HG02973 (cell line): ENCODE data around the gene PTGDR2.

Experiments
- ATAC-seq: cut with Tn5 transposase; IDR thresholded peaks from one replicate; pipeline ENCODE4 v1.9.1; 2021; ENCODE audit warnings: moderate library complexity; ENCODE audit not compliant: unreplicated experiment

The PTGDR2 gene

DNA sequence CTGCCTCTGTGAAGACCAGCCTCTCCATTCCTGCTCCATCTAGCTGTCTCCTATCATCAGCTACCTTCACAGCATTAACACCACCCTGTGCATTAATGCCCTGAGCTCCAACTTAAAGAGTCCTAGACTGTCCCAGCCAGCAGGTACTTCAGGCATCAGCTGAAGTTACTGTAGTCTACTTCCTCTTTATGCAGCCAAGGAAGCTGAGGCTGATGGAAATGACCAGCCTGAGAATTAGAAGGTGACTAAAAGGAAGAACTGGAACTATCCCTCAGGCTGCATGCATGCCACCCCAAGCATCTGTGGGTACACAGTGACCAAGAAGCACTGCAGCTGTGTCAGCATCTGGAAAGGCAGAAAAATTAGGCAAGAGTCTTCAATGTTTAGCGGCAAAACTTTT lies 42.4 kb downstream of the PTGDR2 start:
- ATAC-seq: no peak

DNA sequence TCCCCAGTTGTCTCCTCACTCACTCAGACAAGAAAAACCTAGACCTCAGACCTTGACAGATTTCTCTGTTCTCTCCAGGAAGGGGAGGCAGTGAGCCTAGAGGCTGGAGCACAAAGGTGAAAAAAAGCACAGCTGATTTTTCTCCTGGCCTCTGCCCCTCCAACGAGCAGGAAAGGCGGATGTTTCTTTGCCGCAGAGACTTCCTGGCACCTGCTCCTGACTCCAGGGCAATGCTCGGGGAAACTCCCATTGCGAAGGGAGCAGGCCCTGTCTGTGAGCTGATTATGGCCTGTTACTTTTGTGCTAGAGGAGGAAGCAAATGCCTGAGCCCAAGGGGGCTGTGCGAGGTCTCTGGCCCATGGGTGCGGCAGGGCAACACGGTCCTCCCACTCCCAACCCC lies 45.2 kb downstream of the PTGDR2 start:
- ATAC-seq: no peak

DNA sequence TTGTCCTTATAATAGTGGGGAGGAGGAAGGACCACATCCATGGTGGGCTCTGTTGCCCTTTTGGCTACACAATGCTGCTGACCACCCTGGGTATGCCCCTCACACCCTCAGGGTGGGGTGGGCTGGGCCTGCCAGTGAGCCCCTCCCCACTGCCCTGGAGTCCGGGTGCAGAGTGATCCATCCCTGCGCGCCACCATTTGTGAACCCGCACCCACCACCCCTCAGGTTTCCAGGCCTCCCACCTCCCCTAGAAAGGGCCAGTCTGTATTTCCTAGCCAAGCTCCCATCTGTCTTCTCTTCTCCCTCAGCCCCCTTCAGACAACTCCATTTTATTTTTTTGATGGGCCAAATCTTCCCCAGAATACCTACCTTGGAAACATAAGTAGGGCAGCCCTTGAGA lies 45.6 kb downstream of the PTGDR2 start:
- no peak for ATAC-seq

DNA sequence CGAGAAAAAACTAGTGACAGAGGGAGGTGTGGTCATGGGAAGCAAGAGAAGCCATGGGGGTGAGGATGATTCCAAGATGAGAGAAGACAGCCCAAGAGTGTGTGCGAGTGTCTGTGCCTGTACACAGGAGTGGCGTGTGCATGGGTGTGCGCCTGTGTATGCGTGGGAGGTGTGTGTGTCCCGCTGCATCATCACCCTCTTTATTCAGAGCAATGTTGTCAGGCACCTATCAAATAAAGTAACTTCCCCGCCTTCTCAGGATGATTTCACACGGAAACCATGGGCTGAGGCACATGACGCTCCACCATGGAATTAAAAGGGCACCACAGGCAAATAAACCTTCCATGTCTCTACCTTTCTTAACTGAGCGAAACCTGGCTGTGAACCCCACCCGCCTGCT lies 46.1 kb downstream of the PTGDR2 start:
- no peak for ATAC-seq

DNA sequence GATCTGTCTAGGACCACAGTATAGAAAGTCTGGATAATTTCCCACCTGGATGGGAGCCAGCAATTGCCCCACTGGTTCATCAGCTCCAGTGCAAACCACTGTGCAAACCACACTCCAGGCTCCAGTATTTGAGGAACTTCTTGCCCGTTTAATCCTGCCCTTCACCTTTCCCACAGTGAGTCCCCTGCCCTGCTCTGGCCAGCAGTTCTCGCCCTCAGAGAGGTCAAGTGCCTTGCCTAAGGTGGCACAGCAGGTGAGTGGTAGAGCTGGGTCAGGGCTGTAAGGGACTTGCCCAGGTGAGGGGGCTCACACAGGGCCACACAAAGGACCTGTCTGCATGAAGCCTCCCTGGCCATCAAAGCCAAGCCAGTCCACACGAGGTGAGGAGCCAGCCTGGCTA lies 46.5 kb downstream of the PTGDR2 start:
- no peak for ATAC-seq

DNA sequence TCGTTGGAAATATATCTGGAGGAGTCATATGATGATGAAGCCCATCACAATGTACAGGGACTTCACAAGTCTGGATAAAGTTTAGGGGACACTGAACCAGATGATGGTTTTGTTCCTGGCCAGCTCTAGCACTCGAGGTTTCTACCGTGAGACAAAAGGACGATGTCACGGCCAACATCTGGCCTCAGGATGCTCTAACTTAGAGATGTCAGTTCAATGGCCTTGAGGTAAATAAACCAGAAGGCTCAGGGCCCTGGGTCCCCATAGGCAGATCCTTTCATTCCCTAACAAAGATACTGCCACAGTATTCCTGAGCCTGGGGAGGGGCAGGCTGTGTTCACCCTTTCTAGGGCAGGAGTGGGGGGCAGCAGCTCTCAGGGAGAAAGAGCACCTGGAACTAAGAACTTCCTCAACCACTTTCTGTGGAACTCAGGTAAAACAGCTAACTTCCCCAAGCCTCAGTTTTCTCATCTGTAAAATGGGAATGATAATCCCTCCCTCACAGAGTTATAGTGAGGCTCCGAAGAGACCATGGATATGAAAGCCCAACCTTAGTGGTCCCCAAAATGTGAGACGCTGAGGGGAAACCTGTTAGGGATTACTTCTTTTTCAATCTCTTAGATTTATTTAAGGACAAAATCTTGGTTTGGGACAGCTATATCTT lies 52.3 kb downstream of the PTGDR2 start:
- no peak for ATAC-seq

DNA sequence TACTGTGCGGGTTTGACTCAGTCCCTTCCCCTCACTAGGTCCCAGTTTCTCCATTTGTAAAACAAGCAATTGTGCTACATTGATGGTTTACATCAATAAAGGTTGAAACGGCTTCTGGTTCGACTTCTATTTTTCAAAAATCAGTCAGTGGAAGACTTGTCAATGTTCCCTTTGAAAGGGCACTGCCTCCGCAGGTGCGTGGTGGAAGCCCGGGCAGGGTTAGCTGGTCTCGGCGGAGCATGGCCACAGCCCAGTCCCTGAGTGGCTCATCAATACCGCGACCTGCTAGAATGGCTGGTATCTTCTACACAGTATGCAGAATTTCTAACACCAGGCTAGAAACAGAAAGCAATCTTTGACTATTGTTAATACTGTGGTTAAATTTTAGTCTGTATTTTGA lies 54.6 kb downstream of the PTGDR2 start:
- no peak for ATAC-seq
